ENCODE measurements around the gene NLRP10.
"Not testable (repeated sequence)": the region's sequence is repeated elsewhere in the genome, so short reads cannot be mapped to it uniquely, and the experiment has no call there.

The NLRP10 gene

GRCh38 chr11:7999795-8000194 is 34.5 kb upstream of the NLRP10 start:
- POLR2A ChIA-PET: no interaction called here
- CTCF ChIA-PET: interaction anchor here (1.4 to 13.3 kb wide), 3 partner anchors 13 to 105 kb away, joined by 3 to 408 read pairs (median 3); partner anchors contain the start of gene EIF3F
- DNase-seq (ENCODE audit: extremely low spot score): no peak
- TF ChIP-seq CTCF (IDR thresholded peaks at IDR 0.05; ENCODE audit: control extremely low read depth, extremely low read depth, low read depth, missing control alignments): no peak

GRCh38 chr11:7994581-7995278 is 29.5 kb upstream of the NLRP10 start:
- no peak for TF ChIP-seq CTCF (IDR thresholded peaks at IDR 0.05; ENCODE audit: control extremely low read depth, extremely low read depth, low read depth, missing control alignments)
- CTCF ChIA-PET: interaction anchor here (2.1 to 2.4 kb wide), 2 partner anchors 8 to 12 kb away, joined by 10 to 14 read pairs; partner anchors contain the start of gene EIF3F

GRCh38 chr11:7987560-7987883 is 22.3 kb upstream of the NLRP10 start:
- POLR2A ChIA-PET; DNase-seq (ENCODE audit: extremely low spot score): not testable (repeated sequence)
- CTCF ChIA-PET: interaction anchor here (0.6 to 4.3 kb wide), 29 partner anchors 8 to 888 kb away, joined by 3 to 72 read pairs (median 4); partner anchors contain the start of genes LMO1 and NLRP10

More at GRCh38 chr11:7994581-7995278, 29.5 kb upstream of the NLRP10 start:
- no peak for DNase-seq (ENCODE audit: extremely low spot score)
- POLR2A ChIA-PET: no interaction called here

- POLR2A ChIA-PET: interaction anchor here (0.8 kb wide), 1 partner anchor 10 kb away, joined by 3 read pairs; no protein-coding TSS in a partner anchor
- CTCF ChIA-PET: interaction anchor here (0.6 to 4.3 kb wide), 34 partner anchors 9 to 889 kb away, joined by 3 to 72 read pairs (median 4); partner anchors contain the start of genes LMO1 and NLRP10
- TF ChIP-seq CTCF (IDR thresholded peaks at IDR 0.05; ENCODE audit: control extremely low read depth, extremely low read depth, low read depth, missing control alignments): peak; percentile 87
- peak; percentile 93 for DNase-seq (ENCODE audit: extremely low spot score)
Observed at GRCh38 chr11:7986768-7987559, 21.7 kb upstream of the NLRP10 start, which contains the start of gene EIF3F. EIF3F (plus strand) TSS chr11:7987337; CDS start chr11:7987353, 16 bp downstream.

- no peak for TF ChIP-seq CTCF (IDR thresholded peaks at IDR 0.05; ENCODE audit: control extremely low read depth, extremely low read depth, low read depth, missing control alignments)
- ChIA-PET CTCF (interaction anchor here (1.1 to 4.3 kb wide), 5 partner anchors 7 to 115 kb away, joined by 3 to 72 read pairs (median 9); no protein-coding TSS in a partner anchor), POLR2A (no interaction called here)
Observed at GRCh38 chr11:7983832-7984590, 18.8 kb upstream of the NLRP10 start.

GRCh38 chr11:7982582-7983119 is 17.4 kb upstream of the NLRP10 start:
- no peak for DNase-seq (ENCODE audit: extremely low spot score)
- POLR2A ChIA-PET: no interaction called here
- no peak for TF ChIP-seq CTCF (IDR thresholded peaks at IDR 0.05; ENCODE audit: control extremely low read depth, extremely low read depth, low read depth, missing control alignments)
- CTCF ChIA-PET: interaction anchor here (0.7 to 1.5 kb wide), 4 partner anchors 12 to 90 kb away, joined by 3 read pairs; no protein-coding TSS in a partner anchor

More at GRCh38 chr11:7983832-7984590, 18.8 kb upstream of the NLRP10 start:
- DNase-seq (ENCODE audit: extremely low spot score): no peak

Measured in GM10248 (cell line).